Cerebellar nuclear complex (tissue), 1 donor: ENCODE data around the gene MGARP.

Experiments used
- DNase-seq, 2 experiments: peaks; one replicate each; lab custom pipeline; 2025; lab: John Stamatoyannopoulos, UW

Gene MGARP

DNA sequence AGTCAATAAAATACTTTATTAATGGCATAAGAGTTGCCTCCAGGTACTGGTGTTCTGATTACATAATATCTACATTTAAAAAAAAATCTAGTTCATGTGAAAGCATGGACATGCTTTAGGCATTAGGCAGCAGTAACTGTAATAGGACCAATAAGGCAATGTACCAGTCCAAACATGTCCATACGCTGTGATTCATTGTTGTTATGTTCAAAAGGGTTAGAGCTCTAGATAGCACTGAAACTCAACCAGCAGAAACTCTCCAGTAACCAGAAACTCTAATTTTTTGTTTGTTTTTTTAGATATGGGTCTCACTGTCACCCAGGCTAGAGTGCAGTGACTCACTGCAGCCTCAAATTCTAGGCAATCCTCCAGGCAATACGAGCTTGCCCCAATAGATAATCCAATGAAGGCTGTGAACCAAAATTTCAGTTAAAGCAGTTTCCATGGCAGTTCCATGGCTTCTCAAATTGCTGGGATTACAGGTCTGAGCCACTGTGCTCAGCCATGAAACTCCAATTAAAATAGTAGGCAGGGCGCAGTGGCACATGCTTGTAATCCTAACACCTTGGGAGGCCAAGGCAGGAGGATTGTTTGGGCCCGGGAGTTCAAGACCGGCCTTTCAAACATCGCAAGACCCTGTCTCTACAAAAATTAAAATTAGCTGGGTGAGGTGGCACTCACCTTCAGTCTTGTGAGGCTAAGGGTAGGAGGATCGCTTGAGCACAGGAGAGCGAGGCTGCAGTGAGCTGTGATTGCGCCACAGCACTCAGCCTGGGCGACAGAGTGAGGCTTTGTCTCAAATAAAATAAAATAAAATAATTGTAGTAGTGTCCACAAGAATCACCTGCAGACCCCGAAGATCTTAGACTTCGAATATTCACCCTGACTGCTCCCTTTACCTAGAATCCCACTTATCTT, 36.3 kb downstream of the MGARP start:
- no peak for DNase-seq

GRCh38 chr4:139242511-139243051, 37.4 kb downstream of the MGARP start:
- DNase-seq = no peak

DNA sequence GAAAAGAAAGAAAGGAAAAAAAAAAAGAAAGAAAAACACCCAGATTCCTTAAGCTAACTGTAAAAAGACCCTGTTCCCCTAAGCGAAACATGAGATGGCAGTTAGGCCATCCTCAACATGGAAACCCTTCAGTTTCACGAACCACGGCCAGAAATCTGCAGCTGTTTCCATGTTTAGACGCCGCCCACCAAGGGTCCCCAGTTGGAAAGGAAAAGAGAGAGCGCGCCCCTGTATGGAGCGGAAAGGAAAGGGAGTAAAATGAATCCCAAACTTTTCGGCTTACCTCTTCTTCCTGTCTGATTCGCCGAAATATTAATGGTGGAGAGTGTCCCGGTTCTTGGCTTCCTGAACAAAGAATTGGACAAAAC, 38.3 kb downstream of the MGARP start:
- no peak for DNase-seq

DNA sequence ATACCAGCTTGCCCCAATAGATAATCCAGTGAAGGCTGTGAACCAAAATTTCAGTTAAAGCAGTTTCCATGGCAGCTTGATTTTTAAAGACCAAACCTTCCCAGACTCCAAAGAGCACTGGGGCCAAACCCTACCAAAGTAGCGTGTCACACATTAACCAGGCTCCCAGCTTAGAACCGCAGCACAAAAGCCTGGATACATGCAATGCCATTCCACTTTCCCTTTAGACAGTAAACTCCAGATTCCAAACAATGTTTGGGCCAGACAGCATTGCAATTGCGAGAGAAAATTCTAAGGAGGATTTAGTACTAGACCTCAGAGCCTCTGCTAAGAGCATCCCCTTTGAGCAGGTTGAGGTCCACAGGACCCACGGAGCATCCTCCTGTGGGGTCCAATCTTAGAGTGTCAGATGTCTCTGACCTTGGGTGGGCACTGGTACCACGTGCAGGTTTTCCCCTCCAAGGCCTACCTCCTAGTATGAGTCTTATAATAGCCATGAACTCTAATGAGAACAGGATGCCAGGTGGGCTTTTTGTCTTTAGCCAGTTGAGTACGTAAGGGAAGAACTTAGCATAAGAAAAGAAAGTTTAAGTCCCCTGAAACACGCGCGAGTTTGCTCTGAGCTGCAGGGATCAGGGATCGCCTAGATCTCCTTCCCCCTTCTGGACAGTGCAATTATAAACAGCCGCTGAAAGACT, 38.8 kb downstream of the MGARP start:
- DNase-seq = no peak

DNA sequence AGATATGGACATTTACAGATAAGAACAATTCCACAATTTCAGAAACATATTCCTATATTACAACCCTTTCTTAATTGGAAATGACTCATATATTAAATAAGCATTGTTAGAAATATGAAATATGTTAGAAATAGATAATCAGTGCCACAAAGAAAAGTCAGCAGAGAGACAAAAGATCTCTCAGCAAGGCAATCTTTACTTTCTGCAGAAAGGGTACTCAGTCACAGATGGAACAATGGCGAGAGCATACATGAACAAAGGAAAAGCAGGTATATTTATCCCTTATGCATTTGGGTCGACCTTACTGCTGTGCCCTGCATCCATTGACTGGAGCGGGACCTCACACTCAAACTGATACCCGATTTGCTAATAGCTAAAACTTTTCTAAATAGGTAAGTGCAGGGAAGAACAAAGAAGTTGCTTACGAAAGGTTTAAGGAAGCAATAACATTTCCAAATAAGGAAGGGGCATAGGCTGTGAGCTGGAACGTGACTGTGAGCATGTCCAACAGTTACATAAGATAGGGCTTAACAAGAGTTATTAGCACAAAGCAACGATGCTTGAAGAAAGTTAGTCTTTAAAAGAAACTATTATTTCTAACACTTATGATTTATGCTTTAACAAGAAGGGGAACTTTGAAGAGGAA, 40.8 kb downstream of the MGARP start:
- no peak for DNase-seq

- no peak for DNase-seq
Observed at GRCh38 chr4:139234253-139234652, 45.8 kb downstream of the MGARP start.

- no peak for DNase-seq
Observed at GRCh38 chr4:139229534-139230039, 50.4 kb downstream of the MGARP start.

DNA sequence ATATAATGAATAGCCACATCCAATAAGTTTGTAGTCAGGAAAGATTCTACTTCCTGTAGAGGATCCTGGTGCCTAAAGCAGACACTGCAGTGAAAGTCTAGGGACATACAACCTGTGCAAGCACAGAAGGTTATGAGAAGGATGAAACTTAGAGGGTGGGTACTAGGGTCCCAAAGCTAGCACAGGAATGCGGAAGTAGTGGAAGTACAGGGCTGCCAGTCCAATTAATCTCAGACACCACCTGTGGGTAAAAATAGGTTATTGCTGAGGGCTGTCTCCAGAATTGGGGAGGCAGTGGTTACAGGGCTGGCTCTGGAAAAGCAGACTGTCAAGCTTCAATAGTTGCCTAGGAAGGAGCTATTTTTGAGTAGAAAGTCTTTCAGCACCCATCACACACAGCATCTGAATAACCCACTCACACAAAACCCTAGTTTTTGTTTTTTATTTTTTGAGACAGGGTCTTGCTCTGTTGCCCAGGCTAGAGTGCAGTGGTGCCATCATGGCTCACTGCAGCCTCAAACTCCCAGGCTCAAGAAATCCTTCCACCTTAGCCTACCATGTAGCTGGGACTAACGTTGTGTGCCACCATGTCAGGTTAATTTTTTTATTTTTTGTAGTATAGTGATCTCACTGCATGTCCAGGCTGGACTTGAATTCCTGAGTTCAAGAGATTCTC, 52.2 kb downstream of the MGARP start:
- DNase-seq = no peak

- no peak for DNase-seq
Observed at GRCh38 chr4:139223682-139224317, 56.2 kb downstream of the MGARP start.

- no peak for DNase-seq
Observed at GRCh38 chr4:139222215-139222614, 57.8 kb downstream of the MGARP start.

DNA sequence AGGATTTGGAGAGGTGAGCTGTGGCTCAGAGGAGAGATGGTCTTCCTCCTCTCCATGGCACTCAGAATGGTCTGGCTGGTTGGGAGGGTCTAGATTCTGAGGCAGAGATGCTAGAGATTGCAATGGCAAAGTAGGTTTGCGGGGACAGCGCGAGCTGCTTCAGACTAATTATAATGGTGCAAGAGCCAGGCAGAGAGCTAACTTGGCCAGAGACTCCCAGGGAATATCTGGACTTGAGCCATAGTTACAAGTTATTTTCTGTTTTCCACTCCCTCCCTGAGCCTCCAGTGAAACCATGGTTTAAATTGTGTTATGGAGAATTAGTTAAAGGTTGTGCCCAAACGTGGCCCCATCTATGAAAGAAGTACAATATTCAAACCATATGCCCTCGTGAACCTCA, 58.3 kb downstream of the MGARP start:
- DNase-seq = no peak

DNA sequence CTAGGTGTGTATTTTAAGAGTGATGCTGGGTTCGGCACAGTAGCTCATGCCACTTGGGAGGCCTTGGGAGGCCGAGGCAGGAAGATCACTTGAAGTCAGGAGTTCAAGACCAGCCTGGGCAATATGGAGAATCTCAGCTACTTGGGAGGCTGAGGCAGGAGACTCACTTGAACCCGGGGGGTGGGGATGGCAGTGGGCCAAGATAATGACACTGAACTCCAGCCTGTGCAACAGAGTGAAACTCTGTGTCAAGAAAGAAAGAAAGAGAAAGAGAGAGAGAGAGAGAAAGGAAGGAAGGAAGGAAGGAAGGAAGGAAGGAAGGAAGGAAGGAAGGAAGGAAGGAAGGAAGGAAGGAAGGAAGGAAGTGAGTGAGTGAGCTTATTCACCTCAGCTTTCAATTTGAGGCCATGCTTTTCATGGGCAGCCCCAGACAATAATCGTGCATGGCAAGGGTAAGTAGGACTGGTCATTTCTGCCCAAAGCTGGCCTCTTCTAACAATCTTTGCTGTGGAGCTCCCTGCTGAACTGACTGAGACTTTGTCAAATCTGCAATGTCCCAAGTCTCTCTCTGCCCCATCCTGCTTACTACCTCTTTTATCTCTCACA, 60.5 kb downstream of the MGARP start:
- DNase-seq = no peak
